Ovary (tissue), 3 donors: Measurements from ENCODE around the gene CDK2AP2.

Experiments
- CTCF ChIP-seq, 3 donors: fragments of 450-650 bp in 2 of 3; fragments of 200-600 bp in 1 of 3; IDR thresholded peaks; one replicate each; pipeline versions ENCODE4 v1.5.1 to v1.8.0; 2016 to 2022; ENCODE audit warnings: antibody characterized with exemption in 3 of 3, mild to moderate bottlenecking in 1 of 3
- EP300 ChIP-seq: sonication (generic); formaldehyde crosslinking; IDR thresholded peaks from one replicate; pipeline ENCODE4 v1.6.1; 2017; ENCODE audit warnings: antibody characterized with exemption
- donor health status: DM: no; HTN: no; CAD: no.

GRCh38 chr11:67548555-67549110 lies 40.7 kb upstream of the CDK2AP2 start:
- no peak for TF ChIP-seq CTCF (IDR thresholded peaks at IDR 0.05)
- TF ChIP-seq EP300, result no peak
